H9 (cell line): ENCODE measurements around the gene PYGO2. TPM values are rescaled to one million over a fixed set of nuclear protein-coding genes. Genes with fewer than 3 reads are reported as not detected.
A peak's percentile ranks its signal among the peaks of the same experiment; 100 is the strongest.

Experiments
- DNase-seq: peaks from one replicate; pipeline ENCODE4 v3.0.0-alpha.2; 2017
- H2AFZ ChIP-seq: one replicate; pipeline ENCODE4 v1.6.1; 2013; ENCODE audit warnings: mild to moderate bottlenecking, low read length, control low read depth, moderate library complexity
- H2AK5ac ChIP-seq: 2 replicates; pipeline ENCODE4 v1.6.1; 2013; ENCODE audit warnings: low read length, control low read depth, mixed read lengths; ENCODE audit not compliant: insufficient read length
- H2BK120ac ChIP-seq: one replicate; pipeline ENCODE4 v1.6.1; 2013; ENCODE audit warnings: low read depth, mild to moderate bottlenecking, low read length, control low read depth, inconsistent platforms; ENCODE audit not compliant: poor library complexity, severe bottlenecking
- H2BK12ac ChIP-seq: 2 replicates; pipeline ENCODE4 v1.6.1; 2013; ENCODE audit warnings: low read length, control low read depth, mixed read lengths, low read depth; ENCODE audit not compliant: insufficient read length
- H2BK15ac ChIP-seq: 2 replicates; pipeline ENCODE4 v1.6.1; 2013; ENCODE audit warnings: low read depth, low read length, control low read depth
- H2BK20ac ChIP-seq: one replicate; pipeline ENCODE4 v1.6.1; 2013; ENCODE audit warnings: low read depth, mild to moderate bottlenecking, low read length, control low read depth, inconsistent platforms; ENCODE audit not compliant: poor library complexity, severe bottlenecking
- H2BK5ac ChIP-seq: 2 replicates; pipeline ENCODE4 v1.6.1; 2013; ENCODE audit warnings: low read length, control low read depth, mixed read lengths; ENCODE audit not compliant: insufficient read length
- H3K14ac ChIP-seq: 2 replicates; pipeline ENCODE4 v1.6.1; 2013; ENCODE audit warnings: low read length, control low read depth; ENCODE audit not compliant: insufficient read depth
- H3K18ac ChIP-seq: 2 replicates; pipeline ENCODE4 v1.6.1; 2013; ENCODE audit warnings: low read depth, mild to moderate bottlenecking, mixed read lengths, low read length, control low read depth; ENCODE audit not compliant: insufficient read length
- H3K23ac ChIP-seq: 2 replicates; pipeline ENCODE4 v1.6.1; 2013; ENCODE audit warnings: low read length, control low read depth, mixed read lengths, low read depth; ENCODE audit not compliant: insufficient read length
- H3K23me2 ChIP-seq: 2 replicates; pipeline ENCODE4 v1.6.1; 2013; ENCODE audit warnings: low read depth, mild to moderate bottlenecking, mixed read lengths, low read length, control low read depth; ENCODE audit not compliant: insufficient read length, poor library complexity, severe bottlenecking
- H3K27ac ChIP-seq: 2 replicates; pipeline ENCODE4 v1.5.1; 2013; ENCODE audit warnings: low read length, control low read depth, mixed read lengths, low read depth; ENCODE audit not compliant: insufficient read length
- H3K27me3 ChIP-seq: 2 replicates; pipeline ENCODE4 v1.6.1; 2013; ENCODE audit warnings: low read length, control low read depth, inconsistent platforms; ENCODE audit not compliant: insufficient read depth
- H3K4ac ChIP-seq: 2 replicates; pipeline ENCODE4 v1.6.1; 2013; ENCODE audit warnings: low read depth, mild to moderate bottlenecking, control low read depth, inconsistent platforms, low read length, moderate library complexity
- H3K4me1 ChIP-seq: 2 replicates; pipeline ENCODE4 v1.6.1; 2013; ENCODE audit warnings: low read length, control low read depth, inconsistent platforms; ENCODE audit not compliant: insufficient read depth
- H3K4me2 ChIP-seq: 2 replicates; pipeline ENCODE4 v1.6.1; 2013; ENCODE audit warnings: low read length, control low read depth, mixed read lengths; ENCODE audit not compliant: insufficient read length, insufficient read depth
- H3K56ac ChIP-seq: 2 replicates; pipeline ENCODE4 v1.6.1; 2013; ENCODE audit warnings: low read depth, mild to moderate bottlenecking, mixed read lengths, low read length, control low read depth; ENCODE audit not compliant: insufficient read length
- H3K79me1 ChIP-seq: 2 replicates; pipeline ENCODE4 v1.6.1; 2013; ENCODE audit warnings: low read depth, mild to moderate bottlenecking, moderate library complexity, low read length, control low read depth, inconsistent platforms; ENCODE audit not compliant: insufficient read depth, poor library complexity, severe bottlenecking
- H3K79me2 ChIP-seq: 2 replicates; pipeline ENCODE4 v1.6.1; 2013; ENCODE audit warnings: low read length, control low read depth, inconsistent platforms; ENCODE audit not compliant: insufficient read depth
- H3K9ac ChIP-seq: 2 replicates; pipeline ENCODE4 v1.6.1; 2013; ENCODE audit warnings: low read length, control low read depth, mixed read lengths; ENCODE audit not compliant: insufficient read length; ENCODE audit errors: extremely low read depth
- H3K9me3 ChIP-seq: one replicate; pipeline ENCODE4 v1.6.1; 2013; ENCODE audit warnings: low read depth, low read length, inconsistent platforms; ENCODE audit not compliant: control insufficient read depth
- H3T11ph ChIP-seq: one replicate; pipeline ENCODE4 v1.6.1; 2013; ENCODE audit warnings: mild to moderate bottlenecking, low read length, control low read depth, inconsistent platforms
- H4K20me1 ChIP-seq: one replicate; pipeline ENCODE4 v1.6.1; 2013; ENCODE audit not compliant: control insufficient read depth, insufficient read length, insufficient read depth
- H4K5ac ChIP-seq: 2 replicates; pipeline ENCODE4 v1.6.1; 2013; ENCODE audit warnings: low read depth, mild to moderate bottlenecking, mixed read lengths, low read length, control low read depth; ENCODE audit not compliant: insufficient read length
- H4K8ac ChIP-seq: replicated peaks from 2 replicates; pipeline ENCODE4 v1.6.1; 2013; ENCODE audit warnings: low read length, control low read depth, mixed read lengths, low read depth; ENCODE audit not compliant: insufficient read length
- H4K91ac ChIP-seq: 2 replicates; pipeline ENCODE4 v1.6.1; 2013; ENCODE audit warnings: low read depth, mild to moderate bottlenecking, moderate library complexity, mixed read lengths, low read length, control low read depth; ENCODE audit not compliant: insufficient read length
- H3K27ac Mint-ChIP-seq, 3 experiments: 2 replicates in 2 of 3; 3 replicates in 1 of 3; pipeline ENCODE4 v1.8.0; 2020 to 2021; ENCODE audit warnings: mixed read lengths in 3 of 3, mild to moderate bottlenecking in 1 of 3, moderate library complexity in 1 of 3
- H3K27me3 Mint-ChIP-seq: 2 replicates; pipeline ENCODE4 v1.8.0; 2021; ENCODE audit warnings: low read depth, mild to moderate bottlenecking, moderate library complexity, mixed read lengths
- H3K36me3 Mint-ChIP-seq, 3 experiments: 2 replicates in 2 of 3; 3 replicates in 1 of 3; pipeline ENCODE4 v1.8.0; 2020 to 2021; ENCODE audit warnings: low read depth in 3 of 3, mixed read lengths in 3 of 3; ENCODE audit not compliant: insufficient read depth in 1 of 3
- H3K4me1 Mint-ChIP-seq, 2 experiments: 2 replicates each; pipeline ENCODE4 v1.8.0; 2020; ENCODE audit warnings: mixed read lengths in 2 of 2
- H3K4me3 Mint-ChIP-seq, 2 experiments: 2 replicates in 1 of 2; 3 replicates in 1 of 2; pipeline ENCODE4 v1.8.0; 2020 to 2021; ENCODE audit warnings: mild to moderate bottlenecking in 2 of 2, mixed read lengths in 2 of 2, moderate library complexity in 1 of 2
- H3K9me3 Mint-ChIP-seq, 2 experiments: 2 replicates in 1 of 2; 3 replicates in 1 of 2; pipeline ENCODE4 v1.8.0; 2020; ENCODE audit warnings: mild to moderate bottlenecking in 2 of 2, mixed read lengths in 2 of 2, moderate library complexity in 1 of 2
- WGBS: extraction: QIAGEN DNeasy Blood & Tissue Kit; methylation state at CpG from one replicate; pipeline ENCODE4 v1.1.7; 2013; ENCODE audit warnings: missing lambda C conversion rate, low lambda C conversion rate, mixed read lengths; ENCODE audit not compliant: insufficient read length; ENCODE audit errors: extremely low coverage; 5-methylcytosine and 5-hydroxymethylcytosine counted together
- total RNA-seq: library from RNA; stranded (reverse); gene quantifications from 2 replicates; pipeline ENCODE4 v1.2.1, GENCODE V29; 2021
- TF ChIP-seq, protein P1 (sequence below): fragments of 200-600 bp; sonication (generic); conservative IDR thresholded peaks from 3 replicates; pipeline ENCODE4 v1.8.0; 2021; ENCODE audit warnings: antibody characterized with exemption, mild to moderate bottlenecking

PYGO2 gene
- total RNA-seq, 1 experiment from 2014 or later = 38.7 TPM

- Mint-ChIP-seq H3K4me3 (no peak overlapping the region), H3K4me1 (peaks cover 38 to 60% of the 10 kb centered on the region in 2 experiments), H3K27me3 (no peaks in the 10 kb centered on the region), H3K36me3 (peaks cover 8 to 26% (median 12%) of the 10 kb centered on the region in 3 experiments; a peak in 6 of 7 replicates), H3K27ac (peak overlapping the region in 1 of 3 experiments; percentile 48; a peak in 1 of 7 replicates), H3K9me3 (no peaks in the 10 kb centered on the region; a peak in 2 of 5 replicates)
- H3K18ac ChIP-seq = no peak overlapping the region
- H4K20me1 ChIP-seq = no peaks in the 10 kb centered on the region
- H3K9me3 ChIP-seq = no peaks in the 10 kb centered on the region
- H3K23ac ChIP-seq = no peak overlapping the region
- H3K9ac ChIP-seq = no peak overlapping the region
- WGBS = no CpG with 5 or more reads among the region's 5 CpGs
- H3T11ph ChIP-seq = no peak overlapping the region
- no peak overlapping the region for H2AK5ac ChIP-seq
- H2BK5ac ChIP-seq = no peak overlapping the region
- H3K4ac ChIP-seq = no peak overlapping the region
- H3K27me3 ChIP-seq = no peaks in the 10 kb centered on the region
- no peak overlapping the region for H2BK12ac ChIP-seq
- H4K5ac ChIP-seq = no peak overlapping the region
- H3K56ac ChIP-seq = no peak overlapping the region
- H3K14ac ChIP-seq = no peak overlapping the region
- H2AFZ ChIP-seq = no peak overlapping the region
- H3K79me1 ChIP-seq = no peaks in the 10 kb centered on the region
- no peak overlapping the region for H2BK15ac ChIP-seq
- no peak for DNase-seq
- no peak overlapping the region for H3K27ac ChIP-seq
- TF ChIP-seq, protein P1, sequence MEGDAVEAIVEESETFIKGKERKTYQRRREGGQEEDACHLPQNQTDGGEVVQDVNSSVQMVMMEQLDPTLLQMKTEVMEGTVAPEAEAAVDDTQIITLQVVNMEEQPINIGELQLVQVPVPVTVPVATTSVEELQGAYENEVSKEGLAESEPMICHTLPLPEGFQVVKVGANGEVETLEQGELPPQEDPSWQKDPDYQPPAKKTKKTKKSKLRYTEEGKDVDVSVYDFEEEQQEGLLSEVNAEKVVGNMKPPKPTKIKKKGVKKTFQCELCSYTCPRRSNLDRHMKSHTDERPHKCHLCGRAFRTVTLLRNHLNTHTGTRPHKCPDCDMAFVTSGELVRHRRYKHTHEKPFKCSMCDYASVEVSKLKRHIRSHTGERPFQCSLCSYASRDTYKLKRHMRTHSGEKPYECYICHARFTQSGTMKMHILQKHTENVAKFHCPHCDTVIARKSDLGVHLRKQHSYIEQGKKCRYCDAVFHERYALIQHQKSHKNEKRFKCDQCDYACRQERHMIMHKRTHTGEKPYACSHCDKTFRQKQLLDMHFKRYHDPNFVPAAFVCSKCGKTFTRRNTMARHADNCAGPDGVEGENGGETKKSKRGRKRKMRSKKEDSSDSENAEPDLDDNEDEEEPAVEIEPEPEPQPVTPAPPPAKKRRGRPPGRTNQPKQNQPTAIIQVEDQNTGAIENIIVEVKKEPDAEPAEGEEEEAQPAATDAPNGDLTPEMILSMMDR = no peak
- H2BK120ac ChIP-seq = no peak overlapping the region
- H3K4me1 ChIP-seq = peaks cover 3% of the 10 kb centered on the region; the same call in 1 of the 2 replicates
- H2BK20ac ChIP-seq = no peak overlapping the region
- H4K91ac ChIP-seq = no peak overlapping the region
- H4K8ac ChIP-seq = no peak overlapping the region
- no peaks in the 10 kb centered on the region; the same call in 1 of the 2 replicates for H3K79me2 ChIP-seq
- H3K23me2 ChIP-seq = no peaks in the 10 kb centered on the region
- no peak overlapping the region for H3K4me2 ChIP-seq
Observed at GRCh38 chr1:155011004-155011416, 49.4 kb upstream of the PYGO2 start.
